Kidney glomerular epithelial cell (primary cell): Measurements from ENCODE around the gene TJAP1.
"Not testable (repeated sequence)": the region's sequence is repeated elsewhere in the genome, so short reads cannot be mapped to it uniquely, and the experiment has no call there.

Experiments used
- DNase-seq: peaks from one replicate; lab custom pipeline; 2025; lab: John Stamatoyannopoulos, UW

Gene TJAP1

GRCh38 chr6:43454290-43454695 is 23.1 kb upstream of the TJAP1 start:
- no peak for DNase-seq

GRCh38 chr6:43454696-43455530 is 22.5 kb upstream of the TJAP1 start:
- DNase-seq: peak; percentile 40

GRCh38 chr6:43455531-43456428 is 21.6 kb upstream of the TJAP1 start, which contains the start of gene DLK2:
Gene DLK2, minus strand, starts transcription at chr6:43455548. Its CDS starts 723 bp downstream, at chr6:43454825.
- DNase-seq: no peak

GRCh38 chr6:43457643-43458042 is 19.7 kb upstream of the TJAP1 start:
- no peak for DNase-seq

- not testable (repeated sequence) for DNase-seq
Measured at GRCh38 chr6:43458154-43458553, 19.2 kb upstream of the TJAP1 start.

GRCh38 chr6:43459535-43459934 is 17.8 kb upstream of the TJAP1 start:
- no peak for DNase-seq

- no peak for DNase-seq
Measured at GRCh38 chr6:43460032-43460431, 17.3 kb upstream of the TJAP1 start.

- no peak for DNase-seq
Measured at GRCh38 chr6:43461936-43462335, 15.4 kb upstream of the TJAP1 start.

- no peak for DNase-seq
Measured at GRCh38 chr6:43464337-43464736, 13.0 kb upstream of the TJAP1 start.

- DNase-seq: no peak
Measured at GRCh38 chr6:43465948-43466347, 11.4 kb upstream of the TJAP1 start.

GRCh38 chr6:43467265-43467664 is 10.1 kb upstream of the TJAP1 start:
- DNase-seq: not testable (repeated sequence)

GRCh38 chr6:43467752-43468151 is 9.6 kb upstream of the TJAP1 start:
- no peak for DNase-seq

- DNase-seq: no peak
Measured at GRCh38 chr6:43468240-43468639, 9.1 kb upstream of the TJAP1 start.

- DNase-seq: no peak
Measured at GRCh38 chr6:43468748-43469681, 8.4 kb upstream of the TJAP1 start.

- DNase-seq: no peak
Measured at GRCh38 chr6:43469947-43470346, 7.4 kb upstream of the TJAP1 start.

- DNase-seq: no peak
Measured at GRCh38 chr6:43471399-43471798, 6.0 kb upstream of the TJAP1 start.

- no peak for DNase-seq
Measured at GRCh38 chr6:43472515-43472914, 4.9 kb upstream of the TJAP1 start.

GRCh38 chr6:43475516-43475915 is 1.9 kb upstream of the TJAP1 start:
- no peak for DNase-seq

- no peak for DNase-seq
Measured at GRCh38 chr6:43476746-43477145, 624 bp upstream of the TJAP1 start.

- no peak for DNase-seq
Measured at GRCh38 chr6:43478008-43478372, 620 bp downstream of the TJAP1 start.

- DNase-seq: no peak
Measured at GRCh38 chr6:43481075-43481474, 3.7 kb downstream of the TJAP1 start.
